HepG2 (cell line): Measurements from ENCODE around the gene DEFB125. TPM values are rescaled to one million over a fixed set of nuclear protein-coding genes. Genes with fewer than 3 reads are reported as not detected.

Experiments
- ARID4A ChIP-seq: sonication (generic); formaldehyde crosslinking; IDR thresholded peaks from 2 replicates; pipeline ENCODE4 v1.5.0; 2020; ENCODE audit warnings: mild to moderate bottlenecking, missing genetic modification reagents, borderline replicate concordance
- CSRNP1 ChIP-seq: sonication (generic); formaldehyde crosslinking; IDR thresholded peaks from 2 replicates; pipeline ENCODE4 v1.8.1; 2023; ENCODE audit warnings: mild to moderate bottlenecking, missing genetic modification reagents
- IRF2 ChIP-seq: IDR thresholded peaks from 2 replicates; pipeline ENCODE4 v1.6.1; 2018; ENCODE audit warnings: missing genetic modification reagents, missing compliant biosample characterization
- TEF ChIP-seq: sonication (generic); formaldehyde crosslinking; IDR thresholded peaks from 2 replicates; pipeline ENCODE4 v1.5.0; 2020; ENCODE audit warnings: missing genetic modification reagents
- ZNF296 ChIP-seq: sonication (generic); formaldehyde crosslinking; conservative IDR thresholded peaks from 2 replicates; pipeline ENCODE4 v1.5.0; 2020; ENCODE audit warnings: mild to moderate bottlenecking, missing genetic modification reagents
- ZNF318 ChIP-seq: sonication (generic); formaldehyde crosslinking; IDR thresholded peaks from 2 replicates; pipeline ENCODE4 v1.4.0; 2020; ENCODE audit warnings: mild to moderate bottlenecking, missing genetic modification reagents
- ZNF468 ChIP-seq: sonication (generic); formaldehyde crosslinking; IDR thresholded peaks from 2 replicates; pipeline ENCODE4 v1.8.0; 2022; ENCODE audit warnings: mild to moderate bottlenecking, moderate library complexity, missing genetic modification reagents
- polyA plus RNA-seq, 8 experiments: library from polyadenylated mRNA; depleted of rRNA in 3 of 8; stranded (reverse) in 7 of 8; unstranded in 1 of 8; fragments of >200 nt; fragmentation: Illumina TruSeq in 4 of 8; extraction: Trizol in 4 of 8; gene quantifications; 2 replicates each; pipeline versions ENCODE4 v1.2.1 to v1.2.3, GENCODE V29; 2011 to 2016; ENCODE audit warnings: low read depth in 4 of 8, missing spikeins in 1 of 8, mixed read lengths in 1 of 8; ENCODE audit not compliant: insufficient read depth in 1 of 8
- total RNA-seq, 5 experiments: library from RNA; depleted of rRNA; stranded (reverse); fragments of >200 nt; fragmentation: Illumina TruSeq; extraction: Trizol; gene quantifications; 2 replicates each; pipeline ENCODE4 v1.2.3, GENCODE V29; 2016; ENCODE audit warnings: low read depth in 1 of 5
- TF ChIP-seq, protein P1 (sequence below): sonication (generic); formaldehyde crosslinking; IDR thresholded peaks from 2 replicates; pipeline ENCODE4 v1.5.1; 2020; ENCODE audit warnings: missing genetic modification reagents, mild to moderate bottlenecking, borderline replicate concordance

Gene DEFB125
- total and polyA plus RNA-seq, 2 of the 13 experiments (the other 11 are each of a cell fraction or from before 2014, with no cell fraction given): not detected

DNA sequence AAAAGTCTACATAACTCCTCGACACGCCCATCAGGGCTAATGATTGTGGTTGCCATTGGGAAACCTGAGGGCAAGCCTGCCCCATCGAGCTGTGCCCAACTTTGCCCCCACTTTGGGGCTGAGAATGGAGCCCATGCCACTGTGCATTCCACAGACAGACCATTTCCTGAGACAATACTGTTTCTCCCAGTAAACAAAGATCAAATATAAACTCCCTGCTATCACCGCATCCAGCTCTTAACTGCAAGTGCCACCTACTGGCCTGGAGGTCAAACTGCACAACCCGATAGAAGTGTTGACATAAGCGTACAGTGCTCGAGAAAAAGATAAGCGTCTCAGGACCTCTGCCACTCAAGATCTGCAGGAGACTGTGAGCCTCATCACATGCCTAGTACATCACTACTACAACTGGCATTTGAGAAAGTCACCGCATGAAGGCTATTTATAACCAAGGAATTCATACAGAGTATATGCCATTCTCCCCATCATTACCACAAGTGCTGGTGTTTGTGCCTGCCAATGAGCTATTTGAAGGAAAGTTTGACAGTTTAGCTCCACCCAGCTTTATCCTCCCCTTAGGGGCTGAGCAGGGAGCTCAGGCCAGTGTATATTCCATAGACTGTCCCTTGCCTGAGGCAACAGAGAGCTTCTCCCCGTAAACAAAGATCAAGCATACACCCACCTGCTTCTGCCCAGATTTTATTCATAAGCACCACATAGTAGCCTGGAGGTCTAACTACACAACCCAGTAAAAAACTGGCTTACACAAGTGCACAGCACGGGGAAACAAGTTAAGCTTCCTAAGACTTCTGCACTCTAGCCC is 50.4 kb downstream of the DEFB125 start (continued):
- TF ChIP-seq ZNF318 (CRISPR knock-in tag) (0 out of 2 replicates have a peak, but pooled peaks have one; percentile 22), IRF2 (CRISPR knock-in tag) (no peak), TEF (no peak), CSRNP1 (CRISPR knock-in tag) (no peak), ZNF296 (CRISPR knock-in tag) (no peak), ARID4A (peak; percentile 33; the same call in 1 of the 2 replicates), ZNF468 (CRISPR knock-in tag) (no peak)
- TF ChIP-seq, protein P1, sequence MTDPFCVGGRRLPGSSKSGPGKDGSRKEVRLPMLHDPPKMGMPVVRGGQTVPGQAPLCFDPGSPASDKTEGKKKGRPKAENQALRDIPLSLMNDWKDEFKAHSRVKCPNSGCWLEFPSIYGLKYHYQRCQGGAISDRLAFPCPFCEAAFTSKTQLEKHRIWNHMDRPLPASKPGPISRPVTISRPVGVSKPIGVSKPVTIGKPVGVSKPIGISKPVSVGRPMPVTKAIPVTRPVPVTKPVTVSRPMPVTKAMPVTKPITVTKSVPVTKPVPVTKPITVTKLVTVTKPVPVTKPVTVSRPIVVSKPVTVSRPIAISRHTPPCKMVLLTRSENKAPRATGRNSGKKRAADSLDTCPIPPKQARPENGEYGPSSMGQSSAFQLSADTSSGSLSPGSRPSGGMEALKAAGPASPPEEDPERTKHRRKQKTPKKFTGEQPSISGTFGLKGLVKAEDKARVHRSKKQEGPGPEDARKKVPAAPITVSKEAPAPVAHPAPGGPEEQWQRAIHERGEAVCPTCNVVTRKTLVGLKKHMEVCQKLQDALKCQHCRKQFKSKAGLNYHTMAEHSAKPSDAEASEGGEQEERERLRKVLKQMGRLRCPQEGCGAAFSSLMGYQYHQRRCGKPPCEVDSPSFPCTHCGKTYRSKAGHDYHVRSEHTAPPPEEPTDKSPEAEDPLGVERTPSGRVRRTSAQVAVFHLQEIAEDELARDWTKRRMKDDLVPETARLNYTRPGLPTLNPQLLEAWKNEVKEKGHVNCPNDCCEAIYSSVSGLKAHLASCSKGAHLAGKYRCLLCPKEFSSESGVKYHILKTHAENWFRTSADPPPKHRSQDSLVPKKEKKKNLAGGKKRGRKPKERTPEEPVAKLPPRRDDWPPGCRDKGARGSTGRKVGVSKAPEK (CRISPR knock-in tag): peak; percentile 45; the same call in 1 of the 2 replicates
